Measurements from ENCODE around the gene CHAF1A. TPM values are rescaled to one million over a fixed set of nuclear protein-coding genes. Genes with fewer than 3 reads are reported as not detected.

Gene CHAF1A
- total RNA-seq, 1 experiment from 2014 or later = 30.0 TPM

DNA sequence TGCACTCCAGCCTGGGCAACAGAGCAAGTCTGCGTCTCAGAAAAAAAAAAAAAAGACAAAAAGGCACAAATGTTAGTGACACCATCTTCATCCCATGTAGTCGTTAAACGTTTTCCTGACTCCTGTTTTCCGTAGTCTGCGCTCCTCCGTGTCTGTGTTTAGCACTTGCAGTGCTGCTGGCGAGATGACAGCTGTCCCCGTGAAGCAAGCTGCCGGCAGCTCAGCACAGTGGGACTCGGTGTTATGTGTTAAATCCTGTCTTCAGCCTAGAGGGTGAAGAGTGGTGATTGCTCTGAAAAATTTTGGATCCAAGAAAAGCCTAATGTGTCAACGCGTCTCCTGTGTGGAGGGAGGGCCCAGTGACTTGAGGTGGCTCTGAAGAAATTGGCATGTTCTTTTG is 36.8 kb downstream of the CHAF1A start:
- DNase-seq = no peak
- Histone ChIP-seq H3K27me3 (ENCODE audit: insufficient read depth, low read depth) (no peaks in the 10 kb centered on the region), H3K4me1 (replicated peaks; ENCODE audit: insufficient read depth) (no peaks in the 10 kb centered on the region), H3K79me2 (ENCODE audit: low read depth) (no peaks in the 10 kb centered on the region), H3K27ac (no peak overlapping the region), H4K20me1 (ENCODE audit: insufficient read depth) (no peaks in the 10 kb centered on the region), H3K36me3 (ENCODE audit: low read depth) (no peaks in the 10 kb centered on the region), H3K4me2 (no peak overlapping the region), H3F3A (ENCODE audit: insufficient read depth, low read depth) (no peaks in the 10 kb centered on the region), H3K4me3 (no peak overlapping the region), H3K9me2 (ENCODE audit: insufficient read depth) (no peaks in the 10 kb centered on the region), H2AFZ (no peak overlapping the region), H3K9me3 (ENCODE audit: insufficient read depth, low read depth) (no peaks in the 10 kb centered on the region)
- ChIA-PET POLR2A (ENCODE audit: unreplicated experiment) (interaction anchor here (0.6 kb wide), 1 partner anchor 23 kb away, joined by 4 read pairs; no protein-coding TSS in a partner anchor), CTCF (no interaction called here)
- TF ChIP-seq, protein P1, sequence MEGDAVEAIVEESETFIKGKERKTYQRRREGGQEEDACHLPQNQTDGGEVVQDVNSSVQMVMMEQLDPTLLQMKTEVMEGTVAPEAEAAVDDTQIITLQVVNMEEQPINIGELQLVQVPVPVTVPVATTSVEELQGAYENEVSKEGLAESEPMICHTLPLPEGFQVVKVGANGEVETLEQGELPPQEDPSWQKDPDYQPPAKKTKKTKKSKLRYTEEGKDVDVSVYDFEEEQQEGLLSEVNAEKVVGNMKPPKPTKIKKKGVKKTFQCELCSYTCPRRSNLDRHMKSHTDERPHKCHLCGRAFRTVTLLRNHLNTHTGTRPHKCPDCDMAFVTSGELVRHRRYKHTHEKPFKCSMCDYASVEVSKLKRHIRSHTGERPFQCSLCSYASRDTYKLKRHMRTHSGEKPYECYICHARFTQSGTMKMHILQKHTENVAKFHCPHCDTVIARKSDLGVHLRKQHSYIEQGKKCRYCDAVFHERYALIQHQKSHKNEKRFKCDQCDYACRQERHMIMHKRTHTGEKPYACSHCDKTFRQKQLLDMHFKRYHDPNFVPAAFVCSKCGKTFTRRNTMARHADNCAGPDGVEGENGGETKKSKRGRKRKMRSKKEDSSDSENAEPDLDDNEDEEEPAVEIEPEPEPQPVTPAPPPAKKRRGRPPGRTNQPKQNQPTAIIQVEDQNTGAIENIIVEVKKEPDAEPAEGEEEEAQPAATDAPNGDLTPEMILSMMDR (conservative IDR thresholded peaks at IDR 0.05) = no peak
- no peak for TF ChIP-seq EZH2 (IDR thresholded peaks at IDR 0.05; ENCODE audit: low read depth)
- no TSS peak for BruUV-seq (replicated peaks)
- intact Hi-C loops (cut with micrococcal nuclease; ENCODE audit: unreplicated experiment) = no loop called here

DNA sequence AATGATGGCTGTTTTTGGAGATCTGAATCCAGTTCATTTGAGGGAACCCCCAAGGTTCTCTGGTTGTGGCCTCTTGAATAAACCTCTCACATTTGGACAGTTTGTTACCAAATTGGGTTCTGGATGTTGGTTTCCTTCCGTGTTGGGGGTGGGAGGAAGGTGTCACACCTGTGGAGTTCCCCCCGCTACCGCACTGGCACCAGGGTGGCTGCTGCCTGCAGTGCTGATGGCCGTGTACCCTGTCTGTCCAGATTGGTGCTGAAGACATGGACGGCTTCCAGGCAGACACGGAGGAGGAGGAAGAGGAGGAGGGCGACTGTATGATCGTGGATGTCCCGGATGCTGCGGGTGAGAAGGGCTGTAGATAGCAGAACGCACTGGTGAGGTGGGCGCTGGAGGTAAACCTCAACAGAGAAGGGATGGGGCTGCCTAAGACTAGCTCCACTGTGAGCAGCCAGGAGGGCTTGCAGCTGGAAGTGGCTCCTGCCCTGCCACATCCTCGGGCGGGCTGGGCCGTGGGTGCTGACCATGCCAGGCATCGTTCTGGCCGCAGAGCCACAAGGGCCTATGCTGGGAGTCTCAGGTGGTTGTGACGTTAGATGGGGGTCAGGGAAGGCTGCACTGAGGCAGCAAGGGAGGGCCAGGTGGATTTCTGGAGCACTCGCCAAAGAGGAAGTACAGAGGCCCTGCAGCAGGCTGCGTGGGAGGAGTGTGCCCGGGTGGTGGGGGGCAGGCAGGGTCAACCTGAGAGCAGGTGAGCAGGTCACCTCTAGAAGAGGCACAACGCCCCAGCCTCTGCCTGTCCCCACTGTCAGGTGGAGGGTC is 39.8 kb downstream of the CHAF1A start:
- Histone ChIP-seq H3K27ac (no peak overlapping the region), H3K79me2 (ENCODE audit: low read depth) (no peaks in the 10 kb centered on the region), H2AFZ (no peak overlapping the region), H3K9me3 (ENCODE audit: insufficient read depth, low read depth) (no peaks in the 10 kb centered on the region), H4K20me1 (ENCODE audit: insufficient read depth) (no peaks in the 10 kb centered on the region), H3K9me2 (ENCODE audit: insufficient read depth) (no peaks in the 10 kb centered on the region), H3F3A (ENCODE audit: insufficient read depth, low read depth) (0 out of 2 replicates have a peak, but pooled peaks cover 3% of the 10 kb centered on the region), H3K36me3 (ENCODE audit: low read depth) (no peaks in the 10 kb centered on the region), H3K4me1 (replicated peaks; ENCODE audit: insufficient read depth) (no peaks in the 10 kb centered on the region), H3K4me2 (no peak overlapping the region), H3K4me3 (no peak overlapping the region), H3K27me3 (ENCODE audit: insufficient read depth, low read depth) (no peaks in the 10 kb centered on the region)
- intact Hi-C loops (cut with micrococcal nuclease; ENCODE audit: unreplicated experiment) = no loop called here
- CTCF ChIA-PET = no interaction called here
- TF ChIP-seq, protein P1 (conservative IDR thresholded peaks at IDR 0.05) = no peak
- no peak for TF ChIP-seq EZH2 (IDR thresholded peaks at IDR 0.05; ENCODE audit: low read depth)
- no TSS peak for BruUV-seq (replicated peaks)
- no peak for DNase-seq
- POLR2A ChIA-PET (ENCODE audit: unreplicated experiment) = no interaction called here

DNA sequence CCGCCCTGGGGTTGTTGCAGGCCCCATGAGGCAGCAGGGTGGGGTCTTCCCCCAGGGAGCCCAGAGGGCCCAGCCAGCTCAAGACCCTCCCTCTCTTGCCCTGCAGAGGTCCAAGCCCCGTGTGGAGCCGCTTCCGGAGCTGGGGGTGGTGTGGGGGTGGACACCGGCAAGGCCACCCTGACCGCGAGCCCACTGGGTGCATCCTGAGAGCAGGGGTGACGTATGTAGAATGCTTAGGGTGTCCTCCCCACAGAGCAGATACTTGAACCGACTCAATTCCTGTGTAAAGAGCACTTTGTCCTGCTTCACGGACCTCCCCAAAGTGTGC is 40.3 kb downstream of the CHAF1A start:
- no peak for DNase-seq
- Histone ChIP-seq H3K4me2 (no peak overlapping the region), H3K27me3 (ENCODE audit: insufficient read depth, low read depth) (no peaks in the 10 kb centered on the region), H3F3A (ENCODE audit: insufficient read depth, low read depth) (0 out of 2 replicates have a peak, but pooled peaks cover 3% of the 10 kb centered on the region), H3K4me1 (replicated peaks; ENCODE audit: insufficient read depth) (no peaks in the 10 kb centered on the region), H2AFZ (no peak overlapping the region), H3K27ac (no peak overlapping the region), H4K20me1 (ENCODE audit: insufficient read depth) (no peaks in the 10 kb centered on the region), H3K9me3 (ENCODE audit: insufficient read depth, low read depth) (no peaks in the 10 kb centered on the region), H3K36me3 (ENCODE audit: low read depth) (no peaks in the 10 kb centered on the region), H3K4me3 (no peak overlapping the region), H3K9me2 (ENCODE audit: insufficient read depth) (no peaks in the 10 kb centered on the region), H3K79me2 (ENCODE audit: low read depth) (no peaks in the 10 kb centered on the region)
- CTCF ChIA-PET = no interaction called here
- intact Hi-C loops (cut with micrococcal nuclease; ENCODE audit: unreplicated experiment) = no loop called here
- POLR2A ChIA-PET (ENCODE audit: unreplicated experiment) = no interaction called here
- no peak for TF ChIP-seq EZH2 (IDR thresholded peaks at IDR 0.05; ENCODE audit: low read depth)
- TF ChIP-seq, protein P1 (conservative IDR thresholded peaks at IDR 0.05) = no peak
- no TSS peak for BruUV-seq (replicated peaks)

All from PC-9 (cell line).